Loucy (cell line): Measurements from ENCODE around the gene EPHB1.

Experiments used
- H2AFZ ChIP-seq: fragments of 200-600 bp; sonication (generic); 2 replicates; pipeline ENCODE4 v1.6.0; 2016; ENCODE audit warnings: antibody characterized with exemption, mild to moderate bottlenecking, low read length, moderate library complexity
- H3F3A ChIP-seq: fragments of 200-600 bp; 2 replicates; pipeline ENCODE4 v1.6.0; 2016; ENCODE audit warnings: antibody characterized with exemption, low read depth, mild to moderate bottlenecking
- H3K27me3 ChIP-seq: fragments of 200-600 bp; sonication (generic); 2 replicates; pipeline ENCODE4 v1.6.1; 2014; ENCODE audit warnings: low read length, mild to moderate bottlenecking; ENCODE audit not compliant: insufficient read depth, poor library complexity, severe bottlenecking
- H3K36me3 ChIP-seq: fragments of 200-600 bp; sonication (generic); 2 replicates; pipeline ENCODE4 v1.6.1; 2016; ENCODE audit warnings: low read length; ENCODE audit not compliant: insufficient read depth
- H3K4me1 ChIP-seq: fragments of 200-600 bp; sonication (generic); 2 replicates; pipeline ENCODE4 v1.5.1; 2014; ENCODE audit warnings: low read length, mild to moderate bottlenecking; ENCODE audit not compliant: insufficient read depth, poor library complexity, severe bottlenecking
- H3K4me2 ChIP-seq: fragments of 200-600 bp; sonication (generic); 2 replicates; pipeline ENCODE4 v1.6.0; 2014; ENCODE audit warnings: antibody characterized with exemption, low read length, low read depth, mild to moderate bottlenecking; ENCODE audit not compliant: poor library complexity, severe bottlenecking
- H3K4me3 ChIP-seq: fragments of 200-600 bp; sonication (generic); 2 replicates; pipeline ENCODE4 v1.5.1; 2014; ENCODE audit warnings: low read length, mild to moderate bottlenecking, mixed read lengths; ENCODE audit not compliant: poor library complexity, severe bottlenecking
- H3K79me2 ChIP-seq: fragments of 200-600 bp; sonication (generic); 2 replicates; pipeline ENCODE4 v1.6.1; 2014; ENCODE audit warnings: low read length; ENCODE audit not compliant: insufficient read depth
- H3K9ac ChIP-seq: fragments of 200-600 bp; sonication (generic); 2 replicates; pipeline ENCODE4 v1.6.0; 2014; ENCODE audit warnings: mild to moderate bottlenecking, low read depth, low read length, moderate library complexity; ENCODE audit not compliant: poor library complexity, severe bottlenecking
- H3K9me2 ChIP-seq: fragments of 200-600 bp; sonication (generic); replicated peaks from 2 replicates; pipeline ENCODE4 v1.6.1; 2016; ENCODE audit warnings: low read depth, low read length, mixed read lengths
- H3K9me3 ChIP-seq: fragments of 200-600 bp; sonication (generic); 2 replicates; pipeline ENCODE4 v1.6.1; 2014; ENCODE audit warnings: mild to moderate bottlenecking, antibody characterized with exemption, low read length, low read depth; ENCODE audit not compliant: insufficient read depth
- H4K20me1 ChIP-seq: fragments of 200-600 bp; sonication (generic); 2 replicates; pipeline ENCODE4 v1.6.0; 2014; ENCODE audit warnings: antibody characterized with exemption, low read length, mild to moderate bottlenecking; ENCODE audit not compliant: insufficient read depth, poor library complexity, severe bottlenecking
- EZH2phosphoT487 ChIP-seq: fragments of 200-600 bp; IDR thresholded peaks from 2 replicates; pipeline ENCODE4 v1.6.1; 2018; ENCODE audit warnings: antibody characterized with exemption, mild to moderate bottlenecking, moderate library complexity, borderline replicate concordance
- TF ChIP-seq, protein P1 (sequence below): fragments of 200-600 bp; sonication (generic); conservative IDR thresholded peaks from 2 replicates; pipeline ENCODE4 v1.5.1; 2014; ENCODE audit warnings: mild to moderate bottlenecking, antibody characterized with exemption, low read length

Gene EPHB1

DNA sequence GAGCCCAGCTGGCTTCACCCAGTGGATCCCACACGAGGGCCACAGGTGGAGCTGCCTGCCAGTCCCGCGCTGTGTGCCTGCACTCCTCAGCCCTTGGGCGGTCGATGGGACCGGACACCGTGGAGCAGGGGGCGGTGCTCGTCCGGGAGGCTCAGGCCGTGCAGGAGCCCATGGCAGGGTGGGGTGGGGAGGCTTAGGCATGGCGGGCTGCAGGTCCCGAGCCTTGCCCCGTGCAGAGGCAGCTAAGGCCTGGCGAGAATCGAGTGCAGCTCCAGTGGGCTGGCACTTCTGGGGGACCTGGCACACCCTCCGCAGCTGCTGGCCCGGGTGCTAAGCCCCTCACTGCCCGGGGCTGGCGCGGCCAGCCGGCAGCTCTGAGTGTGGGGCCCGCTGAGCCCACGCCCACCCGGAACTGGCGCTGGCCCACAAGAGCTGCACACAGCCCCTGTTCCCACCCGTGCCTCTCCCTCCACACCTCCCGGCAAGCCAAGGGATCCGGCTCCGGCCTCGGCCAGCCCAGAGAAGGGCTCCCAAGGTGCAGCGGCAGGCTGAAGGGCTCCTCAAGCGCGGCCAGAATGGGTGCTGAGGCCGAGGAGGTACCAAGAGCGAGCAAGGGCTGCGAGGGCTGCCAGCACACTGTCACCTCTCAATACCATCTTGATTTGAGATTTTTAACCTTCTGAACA, 121.4 kb downstream of the EPHB1 start:
- no peak overlapping the region for H3K4me3 ChIP-seq
- TF ChIP-seq, protein P1, sequence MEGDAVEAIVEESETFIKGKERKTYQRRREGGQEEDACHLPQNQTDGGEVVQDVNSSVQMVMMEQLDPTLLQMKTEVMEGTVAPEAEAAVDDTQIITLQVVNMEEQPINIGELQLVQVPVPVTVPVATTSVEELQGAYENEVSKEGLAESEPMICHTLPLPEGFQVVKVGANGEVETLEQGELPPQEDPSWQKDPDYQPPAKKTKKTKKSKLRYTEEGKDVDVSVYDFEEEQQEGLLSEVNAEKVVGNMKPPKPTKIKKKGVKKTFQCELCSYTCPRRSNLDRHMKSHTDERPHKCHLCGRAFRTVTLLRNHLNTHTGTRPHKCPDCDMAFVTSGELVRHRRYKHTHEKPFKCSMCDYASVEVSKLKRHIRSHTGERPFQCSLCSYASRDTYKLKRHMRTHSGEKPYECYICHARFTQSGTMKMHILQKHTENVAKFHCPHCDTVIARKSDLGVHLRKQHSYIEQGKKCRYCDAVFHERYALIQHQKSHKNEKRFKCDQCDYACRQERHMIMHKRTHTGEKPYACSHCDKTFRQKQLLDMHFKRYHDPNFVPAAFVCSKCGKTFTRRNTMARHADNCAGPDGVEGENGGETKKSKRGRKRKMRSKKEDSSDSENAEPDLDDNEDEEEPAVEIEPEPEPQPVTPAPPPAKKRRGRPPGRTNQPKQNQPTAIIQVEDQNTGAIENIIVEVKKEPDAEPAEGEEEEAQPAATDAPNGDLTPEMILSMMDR: no peak
- no peak for TF ChIP-seq EZH2phosphoT487
- H4K20me1 ChIP-seq: no peaks in the 10 kb centered on the region
- H3K9me3 ChIP-seq: no peaks in the 10 kb centered on the region
- no peaks in the 10 kb centered on the region for H3K27me3 ChIP-seq
- peaks cover 5% of the 10 kb centered on the region for H3K4me1 ChIP-seq
- no peak overlapping the region for H3K9ac ChIP-seq
- H3K9me2 ChIP-seq: no peaks in the 10 kb centered on the region
- no peaks in the 10 kb centered on the region for H3F3A ChIP-seq
- no peak overlapping the region for H2AFZ ChIP-seq
- no peak overlapping the region for H3K4me2 ChIP-seq
- H3K79me2 ChIP-seq: no peaks in the 10 kb centered on the region
- H3K36me3 ChIP-seq: no peaks in the 10 kb centered on the region

DNA sequence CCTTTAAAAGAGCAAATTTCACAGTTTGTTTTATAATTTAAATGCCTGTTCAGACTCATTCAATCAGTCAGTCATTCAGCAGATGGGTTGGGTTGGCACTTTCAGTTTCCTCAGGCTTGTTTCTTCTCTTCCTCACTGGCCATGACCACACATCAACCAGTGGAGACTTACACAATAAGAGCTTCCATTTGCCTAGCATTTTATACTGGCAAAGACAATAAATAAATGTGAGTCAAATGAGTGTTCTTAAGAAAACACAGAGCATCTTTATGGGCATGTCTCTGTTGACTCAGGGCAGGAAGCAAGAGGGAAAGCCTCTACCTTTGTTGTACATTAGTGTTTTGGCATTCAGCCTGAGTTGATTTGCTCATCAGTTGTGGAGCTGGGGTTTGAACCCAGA, 122.6 kb downstream of the EPHB1 start:
- Histone ChIP-seq H3F3A (no peaks in the 10 kb centered on the region), H3K9ac (no peak overlapping the region), H2AFZ (no peak overlapping the region), H3K9me3 (no peaks in the 10 kb centered on the region), H3K9me2 (no peaks in the 10 kb centered on the region), H3K4me3 (no peak overlapping the region), H3K36me3 (no peaks in the 10 kb centered on the region), H4K20me1 (no peaks in the 10 kb centered on the region), H3K27me3 (no peaks in the 10 kb centered on the region), H3K4me2 (no peak overlapping the region), H3K4me1 (peaks cover 5% of the 10 kb centered on the region), H3K79me2 (no peaks in the 10 kb centered on the region)
- TF ChIP-seq, protein P1: no peak
- no peak for TF ChIP-seq EZH2phosphoT487

DNA sequence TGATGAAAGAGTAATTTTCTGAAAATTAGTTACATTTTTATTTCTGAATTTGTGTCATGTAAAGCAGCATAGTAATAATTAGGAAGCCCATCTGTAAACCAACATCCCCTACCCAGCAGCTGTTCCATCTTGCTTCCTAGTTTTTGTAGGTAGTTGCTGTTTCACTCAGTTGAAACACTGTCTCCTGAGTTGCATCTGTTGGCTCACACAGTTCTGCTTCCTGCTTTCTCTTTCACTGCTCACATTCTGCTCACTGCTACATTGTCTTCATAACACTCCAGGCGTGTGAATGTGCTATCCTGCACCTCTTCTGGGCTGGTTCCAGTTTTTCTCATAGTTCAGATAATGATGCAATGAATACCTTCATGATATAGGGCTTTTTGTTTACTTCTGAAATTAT, 123.4 kb downstream of the EPHB1 start:
- Histone ChIP-seq H3K9me2 (no peaks in the 10 kb centered on the region), H3K27me3 (no peaks in the 10 kb centered on the region), H3F3A (no peaks in the 10 kb centered on the region), H2AFZ (no peak overlapping the region), H3K4me3 (no peak overlapping the region), H4K20me1 (no peaks in the 10 kb centered on the region), H3K4me2 (peak overlapping the region; percentile 8), H3K9ac (no peak overlapping the region), H3K36me3 (no peaks in the 10 kb centered on the region), H3K9me3 (no peaks in the 10 kb centered on the region), H3K4me1 (peaks cover 5% of the 10 kb centered on the region), H3K79me2 (no peaks in the 10 kb centered on the region)
- no peak for TF ChIP-seq EZH2phosphoT487
- TF ChIP-seq, protein P1: no peak
